Smooth muscle cell (in vitro differentiated cells): ENCODE results near the gene CD6. TPM values are rescaled to one million over a fixed set of nuclear protein-coding genes. Genes with fewer than 3 reads are reported as not detected.

Experiments used
- DNase-seq: peaks from one replicate; lab custom pipeline; 2025; ENCODE audit not compliant: unreplicated experiment; lab: John Stamatoyannopoulos, UW
- H2AFZ ChIP-seq: fragments of 200-600 bp; sonication (generic); 2 replicates; pipeline ENCODE4 v1.6.0; 2016; ENCODE audit warnings: antibody characterized with exemption, low read depth, mild to moderate bottlenecking
- H3F3A ChIP-seq: fragments of 200-600 bp; sonication (generic); 2 replicates; pipeline ENCODE4 v1.6.0; 2017; ENCODE audit warnings: antibody characterized with exemption, low read depth
- H3K27ac ChIP-seq: fragments of 200-600 bp; sonication (generic); 2 replicates; pipeline ENCODE4 v1.5.1; 2016; ENCODE audit warnings: low read depth, mild to moderate bottlenecking
- H3K27me3 ChIP-seq: fragments of 200-600 bp; sonication (generic); 2 replicates; pipeline ENCODE4 v1.6.1; 2016; ENCODE audit warnings: low read depth, mild to moderate bottlenecking
- H3K36me3 ChIP-seq: fragments of 200-600 bp; sonication (generic); 2 replicates; pipeline ENCODE4 v1.5.1; 2016; ENCODE audit warnings: low read depth
- H3K4me1 ChIP-seq: fragments of 200-600 bp; sonication (generic); 2 replicates; pipeline ENCODE4 v1.5.1; 2016; ENCODE audit warnings: low read depth
- H3K4me2 ChIP-seq: fragments of 200-600 bp; sonication (generic); 2 replicates; pipeline ENCODE4 v1.6.0; 2016; ENCODE audit warnings: mild to moderate bottlenecking
- H3K4me3 ChIP-seq: fragments of 200-600 bp; sonication (generic); 2 replicates; pipeline ENCODE4 v1.5.1; 2016; ENCODE audit warnings: mild to moderate bottlenecking
- H3K79me2 ChIP-seq: fragments of 200-600 bp; sonication (generic); 2 replicates; pipeline ENCODE4 v1.6.0; 2016; ENCODE audit warnings: low read depth, mild to moderate bottlenecking
- H3K9ac ChIP-seq: fragments of 200-600 bp; sonication (generic); 2 replicates; pipeline ENCODE4 v1.6.0; 2016; ENCODE audit warnings: low read depth
- H3K9me3 ChIP-seq: fragments of 200-600 bp; sonication (generic); replicated peaks from 2 replicates; pipeline ENCODE4 v1.5.1; 2016; ENCODE audit warnings: low read depth
- H4K20me1 ChIP-seq: fragments of 200-600 bp; sonication (generic); 2 replicates; pipeline ENCODE4 v1.6.0; 2016; ENCODE audit warnings: low read depth
- WGBS: methylation state at CpG from one replicate; pipeline ENCODE4 v1.1.7; 2016; ENCODE audit warnings: low lambda C conversion rate; 5-methylcytosine and 5-hydroxymethylcytosine counted together
- polyA plus RNA-seq: library from polyadenylated mRNA; unstranded; fragments of >200 nt; fragmentation: Nextera tagmentation; extraction: Ambion mirVana; gene quantifications from 2 replicates; pipeline ENCODE4 v1.2.1, GENCODE V29; 2016
- total RNA-seq: library from RNA; depleted of rRNA; stranded (reverse); fragments of >200 nt; gene quantifications from 2 replicates; pipeline ENCODE4 v1.2.3, GENCODE V29; 2014
- TF ChIP-seq, protein P1 (sequence below): fragments of 200-600 bp; sonication (generic); IDR thresholded peaks from 2 replicates; pipeline ENCODE4 v1.5.1; 2017; ENCODE audit warnings: borderline replicate concordance, mild to moderate bottlenecking, antibody characterized with exemption; ENCODE audit not compliant: insufficient read depth, poor library complexity, severe bottlenecking

Gene CD6
- total and polyA plus RNA-seq, 2 experiments from 2014 or later = 0.27 TPM; not detected in 1

DNA sequence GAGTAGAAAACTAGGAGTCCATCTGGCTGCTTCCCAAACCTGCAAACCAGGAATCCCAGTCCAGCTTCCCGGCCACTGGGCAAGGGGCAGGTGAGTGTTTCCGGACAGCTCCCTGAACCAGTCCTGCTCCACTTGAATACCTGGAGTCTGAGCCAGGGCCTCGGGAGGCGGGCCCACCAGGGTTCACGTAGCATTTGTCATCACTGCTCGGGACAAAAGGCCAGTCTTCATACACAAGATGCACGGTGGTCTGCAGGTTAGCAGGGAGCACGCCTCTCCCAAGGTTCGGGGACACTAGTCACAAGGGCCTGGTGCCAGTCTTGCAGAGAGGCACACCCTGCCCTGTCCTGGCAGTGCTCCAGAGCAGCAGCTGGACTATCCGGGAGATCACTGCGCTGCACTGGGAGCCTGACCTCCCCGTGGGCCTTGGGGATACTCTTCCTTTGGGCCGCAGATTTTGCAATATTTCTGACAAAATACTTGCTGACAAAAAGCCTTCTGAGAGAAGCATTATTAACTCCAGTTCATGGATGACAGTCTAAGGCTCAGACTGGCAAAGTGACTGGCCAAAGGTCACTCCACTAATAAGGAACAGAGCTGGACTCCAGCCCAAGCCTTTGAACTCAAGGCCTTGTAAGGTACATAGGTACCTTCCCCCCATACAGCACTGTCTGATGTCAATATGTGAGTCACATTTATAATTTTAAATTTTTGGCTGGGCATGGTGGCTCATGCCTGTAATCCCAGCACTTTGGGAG is 25.1 kb downstream of the CD6 start:
- no peak overlapping the region for H3K4me3 ChIP-seq
- no peaks in the 10 kb centered on the region for H3F3A ChIP-seq
- H4K20me1 ChIP-seq = no peaks in the 10 kb centered on the region
- TF ChIP-seq, protein P1, sequence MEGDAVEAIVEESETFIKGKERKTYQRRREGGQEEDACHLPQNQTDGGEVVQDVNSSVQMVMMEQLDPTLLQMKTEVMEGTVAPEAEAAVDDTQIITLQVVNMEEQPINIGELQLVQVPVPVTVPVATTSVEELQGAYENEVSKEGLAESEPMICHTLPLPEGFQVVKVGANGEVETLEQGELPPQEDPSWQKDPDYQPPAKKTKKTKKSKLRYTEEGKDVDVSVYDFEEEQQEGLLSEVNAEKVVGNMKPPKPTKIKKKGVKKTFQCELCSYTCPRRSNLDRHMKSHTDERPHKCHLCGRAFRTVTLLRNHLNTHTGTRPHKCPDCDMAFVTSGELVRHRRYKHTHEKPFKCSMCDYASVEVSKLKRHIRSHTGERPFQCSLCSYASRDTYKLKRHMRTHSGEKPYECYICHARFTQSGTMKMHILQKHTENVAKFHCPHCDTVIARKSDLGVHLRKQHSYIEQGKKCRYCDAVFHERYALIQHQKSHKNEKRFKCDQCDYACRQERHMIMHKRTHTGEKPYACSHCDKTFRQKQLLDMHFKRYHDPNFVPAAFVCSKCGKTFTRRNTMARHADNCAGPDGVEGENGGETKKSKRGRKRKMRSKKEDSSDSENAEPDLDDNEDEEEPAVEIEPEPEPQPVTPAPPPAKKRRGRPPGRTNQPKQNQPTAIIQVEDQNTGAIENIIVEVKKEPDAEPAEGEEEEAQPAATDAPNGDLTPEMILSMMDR = no peak
- no peak overlapping the region for H3K4me2 ChIP-seq
- no peaks in the 10 kb centered on the region for H3K4me1 ChIP-seq
- H2AFZ ChIP-seq = no peak overlapping the region
- no peak for DNase-seq
- H3K27me3 ChIP-seq = peaks cover 17% of the 10 kb centered on the region
- WGBS = 93% methylated on average over 13 of the region's 13 CpGs
- H3K36me3 ChIP-seq = no peaks in the 10 kb centered on the region
- H3K27ac ChIP-seq = no peak overlapping the region
- H3K9me3 ChIP-seq = no peaks in the 10 kb centered on the region
- no peaks in the 10 kb centered on the region for H3K79me2 ChIP-seq
- H3K9ac ChIP-seq = no peak overlapping the region

DNA sequence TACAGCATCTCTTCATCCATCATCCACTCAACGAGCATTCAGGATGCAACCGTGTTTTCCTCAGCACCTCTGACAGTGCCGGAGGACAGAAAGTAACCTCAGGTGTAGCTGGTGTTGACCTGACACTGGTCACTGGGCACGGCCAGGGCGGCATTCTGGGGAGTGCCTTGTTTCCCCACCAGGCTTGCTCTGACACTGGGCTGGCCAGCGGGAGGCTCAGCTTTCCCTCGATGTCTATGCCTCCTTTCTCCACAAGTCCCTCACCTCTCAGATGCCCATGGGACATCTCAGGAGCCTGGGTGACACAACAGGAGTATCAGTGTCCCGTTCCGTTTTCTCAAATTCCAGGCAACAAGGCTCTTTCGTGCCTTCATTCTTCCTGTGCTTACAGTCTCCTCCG is 28.9 kb downstream of the CD6 start:
- TF ChIP-seq, protein P1 = no peak
- Histone ChIP-seq H3K79me2 (no peaks in the 10 kb centered on the region), H3K9ac (no peak overlapping the region), H3K27me3 (peaks cover 11% of the 10 kb centered on the region), H2AFZ (no peak overlapping the region), H3K4me3 (no peak overlapping the region), H3K27ac (no peak overlapping the region), H3K4me1 (no peaks in the 10 kb centered on the region), H4K20me1 (no peaks in the 10 kb centered on the region), H3F3A (no peaks in the 10 kb centered on the region), H3K9me3 (no peaks in the 10 kb centered on the region), H3K4me2 (no peak overlapping the region), H3K36me3 (no peaks in the 10 kb centered on the region)
- whole genome bisulfite sequencing = 77% methylated on average over 11 of the region's 11 CpGs
- DNase-seq = no peak

DNA sequence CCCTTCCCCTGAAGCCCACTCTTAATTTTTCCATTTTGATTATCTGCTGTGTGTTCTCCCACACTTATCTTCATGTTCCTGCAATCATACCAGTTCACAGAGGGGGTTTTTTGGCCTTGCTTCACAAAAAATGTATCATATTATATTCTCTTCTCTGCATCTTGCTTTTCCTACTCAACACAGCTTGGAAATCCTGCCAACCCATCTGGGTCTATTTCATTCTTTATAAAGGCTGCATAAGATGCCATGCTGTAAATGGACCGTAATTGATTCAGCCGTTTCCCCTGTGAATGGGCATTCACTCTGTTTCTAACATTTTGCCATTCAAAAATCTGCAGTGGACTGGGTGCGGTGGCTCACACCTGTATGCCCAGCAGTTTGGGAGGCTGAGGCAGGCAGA is 30.5 kb downstream of the CD6 start:
- H3K27me3 ChIP-seq = peaks cover 17% of the 10 kb centered on the region
- no peak for DNase-seq
- H4K20me1 ChIP-seq = no peaks in the 10 kb centered on the region
- 96% methylated on average over 3 of the region's 3 CpGs for WGBS
- no peak overlapping the region for H3K9ac ChIP-seq
- no peak overlapping the region for H3K27ac ChIP-seq
- H2AFZ ChIP-seq = no peak overlapping the region
- no peaks in the 10 kb centered on the region for H3K4me1 ChIP-seq
- H3K79me2 ChIP-seq = no peaks in the 10 kb centered on the region
- H3K36me3 ChIP-seq = no peaks in the 10 kb centered on the region
- H3K4me3 ChIP-seq = no peak overlapping the region
- no peaks in the 10 kb centered on the region for H3K9me3 ChIP-seq
- H3K4me2 ChIP-seq = no peak overlapping the region
- no peaks in the 10 kb centered on the region for H3F3A ChIP-seq
- TF ChIP-seq, protein P1 = no peak

DNA sequence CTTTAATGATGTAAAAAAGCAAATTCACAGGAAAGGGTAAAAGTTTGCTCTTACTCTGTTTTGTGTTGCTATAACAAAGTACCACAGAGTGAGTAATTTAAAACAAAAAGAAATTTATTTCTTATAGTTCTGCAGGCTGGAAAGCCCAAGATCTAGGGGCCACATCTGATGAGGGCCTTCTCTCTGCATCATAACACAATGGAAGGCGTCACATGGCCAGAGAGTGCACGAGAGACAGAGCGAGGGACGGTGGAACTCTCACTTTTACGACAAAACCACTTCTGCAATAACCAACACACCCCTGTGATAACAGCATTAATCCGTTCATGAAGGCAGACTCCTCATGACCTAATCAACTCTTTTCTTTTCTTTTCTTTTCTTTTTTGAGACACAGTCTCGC is 31.1 kb downstream of the CD6 start:
- 78% methylated on average over 7 of the region's 7 CpGs for WGBS
- H3F3A ChIP-seq = no peaks in the 10 kb centered on the region
- H2AFZ ChIP-seq = no peak overlapping the region
- H3K4me2 ChIP-seq = no peak overlapping the region
- H4K20me1 ChIP-seq = no peaks in the 10 kb centered on the region
- no peak overlapping the region for H3K4me3 ChIP-seq
- H3K27ac ChIP-seq = no peak overlapping the region
- H3K36me3 ChIP-seq = no peaks in the 10 kb centered on the region
- no peak overlapping the region for H3K9ac ChIP-seq
- TF ChIP-seq, protein P1 = no peak
- no peaks in the 10 kb centered on the region for H3K9me3 ChIP-seq
- no peak for DNase-seq
- H3K4me1 ChIP-seq = peaks cover 3% of the 10 kb centered on the region
- no peaks in the 10 kb centered on the region for H3K79me2 ChIP-seq
- peaks cover 24% of the 10 kb centered on the region for H3K27me3 ChIP-seq
